ENCODE measurements around the gene TOMM20. TPM values are rescaled to one million over a fixed set of nuclear protein-coding genes. Genes with fewer than 3 reads are reported as not detected.

TOMM20 gene
- total and polyA plus RNA-seq, 4 donors: 60.6 to 115 (median 79.6) TPM

DNA sequence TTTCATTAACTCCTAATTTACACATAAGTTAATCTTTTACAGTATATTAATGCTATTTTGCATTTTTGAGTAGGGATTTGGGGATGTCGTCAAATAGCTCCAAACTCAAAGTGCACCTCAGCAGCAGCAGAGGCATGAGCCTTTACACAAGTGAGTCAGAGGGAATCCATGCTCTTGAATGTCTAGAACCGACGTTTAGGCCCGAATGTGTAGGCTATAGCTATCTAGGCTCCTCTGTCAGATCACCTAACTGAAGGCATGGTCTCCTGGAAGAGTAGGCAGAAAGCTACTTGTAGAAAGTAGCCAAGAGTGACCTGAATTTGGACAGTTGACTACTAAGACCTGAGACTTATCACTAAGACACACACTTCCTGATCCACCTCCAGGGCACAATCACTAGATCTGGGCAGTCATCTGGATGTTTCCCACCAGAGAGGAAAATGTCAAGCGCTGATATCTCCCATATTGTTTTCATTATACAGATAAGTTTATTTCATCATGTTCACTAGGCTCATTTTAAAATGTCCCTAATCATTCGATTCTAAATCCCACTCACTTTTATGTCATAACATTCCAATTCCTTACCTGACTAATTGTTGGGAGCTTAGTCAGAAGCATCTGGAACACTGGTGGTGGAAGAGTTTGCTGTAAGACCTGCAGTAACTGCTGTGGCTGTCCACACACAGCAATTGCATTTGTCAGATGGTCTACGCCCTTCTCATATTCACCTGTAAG lies 15.3 kb downstream of the TOMM20 start:
- H3K9ac ChIP-seq (ENCODE audit: insufficient read depth in 1 of 2, low read length in 2 of 2): no peak overlapping the region
- no peak for ATAC-seq (ENCODE audit: insufficient read depth, low FRiP score)
- no peak overlapping the region for H3K27ac ChIP-seq (ENCODE audit: low read depth in 1 of 2, low read length in 1 of 2)
- H3K36me3 ChIP-seq (ENCODE audit: control insufficient read depth in 4 of 4, insufficient read depth in 4 of 4, low read length in 4 of 4): peaks cover 27 to 47% (median 36%) of the 10 kb centered on the region in 4 donors
- no peak overlapping the region for H3K4me3 ChIP-seq
- no peak for DNase-seq
- H3K9me3 ChIP-seq (ENCODE audit: control insufficient read depth in 4 of 4, insufficient read depth in 3 of 4, low read length in 3 of 4): no peaks in the 10 kb centered on the region
- H3K27me3 ChIP-seq (ENCODE audit: control insufficient read depth in 3 of 3, insufficient read depth in 3 of 3, low read length in 2 of 3): no peaks in the 10 kb centered on the region
- no peaks in the 10 kb centered on the region for H3K4me1 ChIP-seq (ENCODE audit: control insufficient read depth in 5 of 5, insufficient read depth in 5 of 5, low read length in 5 of 5)
- TF ChIP-seq, protein P1, sequence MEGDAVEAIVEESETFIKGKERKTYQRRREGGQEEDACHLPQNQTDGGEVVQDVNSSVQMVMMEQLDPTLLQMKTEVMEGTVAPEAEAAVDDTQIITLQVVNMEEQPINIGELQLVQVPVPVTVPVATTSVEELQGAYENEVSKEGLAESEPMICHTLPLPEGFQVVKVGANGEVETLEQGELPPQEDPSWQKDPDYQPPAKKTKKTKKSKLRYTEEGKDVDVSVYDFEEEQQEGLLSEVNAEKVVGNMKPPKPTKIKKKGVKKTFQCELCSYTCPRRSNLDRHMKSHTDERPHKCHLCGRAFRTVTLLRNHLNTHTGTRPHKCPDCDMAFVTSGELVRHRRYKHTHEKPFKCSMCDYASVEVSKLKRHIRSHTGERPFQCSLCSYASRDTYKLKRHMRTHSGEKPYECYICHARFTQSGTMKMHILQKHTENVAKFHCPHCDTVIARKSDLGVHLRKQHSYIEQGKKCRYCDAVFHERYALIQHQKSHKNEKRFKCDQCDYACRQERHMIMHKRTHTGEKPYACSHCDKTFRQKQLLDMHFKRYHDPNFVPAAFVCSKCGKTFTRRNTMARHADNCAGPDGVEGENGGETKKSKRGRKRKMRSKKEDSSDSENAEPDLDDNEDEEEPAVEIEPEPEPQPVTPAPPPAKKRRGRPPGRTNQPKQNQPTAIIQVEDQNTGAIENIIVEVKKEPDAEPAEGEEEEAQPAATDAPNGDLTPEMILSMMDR (IDR thresholded peaks at IDR 0.05; ENCODE audit: control extremely low read depth, extremely low read depth): no peak
- 91 to 92% methylated on average over 7 of the region's 7 CpGs for WGBS, 2 donors

DNA sequence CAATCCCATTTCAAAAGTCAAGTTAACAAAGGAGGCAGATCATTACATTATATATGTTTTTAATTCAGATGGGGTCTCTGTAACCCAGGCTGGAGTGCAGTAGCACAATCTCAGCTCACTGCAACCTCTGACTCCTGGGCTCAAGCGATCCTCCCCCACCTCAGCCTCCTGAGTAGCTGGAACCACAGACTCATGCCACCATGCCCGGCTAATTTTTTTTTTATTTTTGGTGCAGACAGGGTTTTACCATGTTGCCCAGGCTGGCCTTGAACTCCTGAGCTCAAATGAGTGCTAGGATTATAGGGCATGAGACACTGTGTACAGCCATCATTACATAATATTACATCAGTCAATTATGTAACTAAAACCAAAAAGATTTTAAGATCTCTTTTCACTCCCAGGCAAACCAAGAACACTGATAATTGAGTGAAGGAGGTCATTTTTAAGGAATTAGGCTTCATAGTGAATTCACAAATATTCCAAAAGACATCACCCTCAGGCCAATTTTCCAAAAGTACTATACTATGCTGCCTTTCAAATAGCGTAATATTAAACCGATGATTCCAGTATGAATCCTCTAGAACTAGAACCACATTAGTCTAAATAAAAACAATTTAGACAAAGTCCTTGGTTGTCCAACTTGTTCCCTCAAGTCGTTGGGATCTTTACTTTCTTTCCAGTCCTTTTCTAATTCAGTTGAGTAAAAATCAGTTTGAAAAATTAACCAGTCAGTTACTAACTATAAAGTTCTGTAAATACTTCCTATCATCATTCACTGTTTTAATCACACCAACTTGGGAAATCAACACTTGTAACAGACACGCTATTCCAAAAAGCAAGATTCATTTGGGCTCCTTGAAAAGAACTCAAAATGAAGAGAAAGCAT lies 16.1 kb downstream of the TOMM20 start:
- Histone ChIP-seq H3K4me1 (ENCODE audit: control insufficient read depth in 5 of 5, insufficient read depth in 5 of 5, low read length in 5 of 5) (no peaks in the 10 kb centered on the region), H3K4me3 (no peak overlapping the region), H3K27me3 (ENCODE audit: control insufficient read depth in 3 of 3, insufficient read depth in 3 of 3, low read length in 2 of 3) (no peaks in the 10 kb centered on the region), H3K9me3 (ENCODE audit: control insufficient read depth in 4 of 4, insufficient read depth in 3 of 4, low read length in 3 of 4) (peaks cover 0 to 3% (median 0%) of the 10 kb centered on the region in 4 donors), H3K27ac (ENCODE audit: low read depth in 1 of 2, low read length in 1 of 2) (no peak overlapping the region), H3K9ac (ENCODE audit: insufficient read depth in 1 of 2, low read length in 2 of 2) (no peak overlapping the region), H3K36me3 (ENCODE audit: control insufficient read depth in 4 of 4, insufficient read depth in 4 of 4, low read length in 4 of 4) (peaks cover 23 to 42% (median 31%) of the 10 kb centered on the region in 4 donors)
- TF ChIP-seq, protein P1 (IDR thresholded peaks at IDR 0.05; ENCODE audit: control extremely low read depth, extremely low read depth): no peak
- DNase-seq (no peak), ATAC-seq (ENCODE audit: insufficient read depth, low FRiP score) (no peak)
- WGBS, 2 donors: 90 to 91% methylated on average over 6 of the region's 6 CpGs

DNA sequence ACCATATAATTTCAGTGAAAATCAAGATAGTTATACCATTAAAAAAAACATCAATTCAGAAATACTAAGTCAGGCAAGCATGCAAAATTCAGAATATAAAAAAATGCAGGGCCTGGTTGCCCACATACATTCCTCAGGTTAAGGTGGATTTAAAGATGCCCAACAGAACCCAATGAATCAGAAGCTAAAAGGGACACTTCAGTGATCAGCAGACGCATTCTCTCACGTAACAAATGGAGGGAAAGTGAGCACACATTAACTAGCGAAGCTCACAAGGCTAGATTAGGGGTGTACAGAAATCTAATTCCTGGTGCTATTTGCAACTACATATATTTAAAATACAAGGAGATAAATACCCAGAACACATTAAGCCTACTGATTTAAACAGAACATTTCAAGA lies 17.5 kb downstream of the TOMM20 start:
- H3K27me3 ChIP-seq (ENCODE audit: control insufficient read depth in 3 of 3, insufficient read depth in 3 of 3, low read length in 2 of 3): no peaks in the 10 kb centered on the region
- H3K9ac ChIP-seq (ENCODE audit: insufficient read depth in 1 of 2, low read length in 2 of 2): no peak overlapping the region
- H3K9me3 ChIP-seq (ENCODE audit: control insufficient read depth in 4 of 4, insufficient read depth in 3 of 4, low read length in 3 of 4): peaks cover 0 to 3% (median 0%) of the 10 kb centered on the region in 4 donors
- H3K36me3 ChIP-seq (ENCODE audit: control insufficient read depth in 4 of 4, insufficient read depth in 4 of 4, low read length in 4 of 4): peaks cover 21 to 39% (median 30%) of the 10 kb centered on the region in 4 donors
- H3K27ac ChIP-seq (ENCODE audit: low read depth in 1 of 2, low read length in 1 of 2): no peak overlapping the region
- WGBS, 2 donors: 95 to 97% methylated on average over 3 of the region's 3 CpGs
- no peak for ATAC-seq (ENCODE audit: insufficient read depth, low FRiP score)
- no peak overlapping the region for H3K4me3 ChIP-seq
- TF ChIP-seq, protein P1 (IDR thresholded peaks at IDR 0.05; ENCODE audit: control extremely low read depth, extremely low read depth): no peak
- no peaks in the 10 kb centered on the region for H3K4me1 ChIP-seq (ENCODE audit: control insufficient read depth in 5 of 5, insufficient read depth in 5 of 5, low read length in 5 of 5)
- no peak for DNase-seq
